OCI-LY1 (cell line): ENCODE results near the gene VGLL4.

ENCODE experiments used
- CTCF ChIP-seq: fragments of 200-600 bp; sonication (generic), shearing (Covaris generic); IDR thresholded peaks from 2 replicates; pipeline ENCODE4 v1.5.1; 2017; ENCODE audit warnings: mild to moderate bottlenecking, antibody characterized with exemption, low read length, moderate library complexity, mixed read lengths
- EZH2 ChIP-seq: fragments of 200-600 bp; sonication (generic), shearing (Covaris generic); IDR thresholded peaks from 2 replicates; pipeline ENCODE4 v1.8.0; 2017; ENCODE audit warnings: borderline replicate concordance, mixed run types, mild to moderate bottlenecking, antibody characterized with exemption, low read length, moderate library complexity, mixed read lengths

GRCh38 chr3:11642431-11643191 lies 1.1 kb downstream of the VGLL4 start:
- TF ChIP-seq CTCF (no peak), EZH2 (no peak)
